ENCODE data around the gene ARFGAP1.

The ARFGAP1 gene

DNA sequence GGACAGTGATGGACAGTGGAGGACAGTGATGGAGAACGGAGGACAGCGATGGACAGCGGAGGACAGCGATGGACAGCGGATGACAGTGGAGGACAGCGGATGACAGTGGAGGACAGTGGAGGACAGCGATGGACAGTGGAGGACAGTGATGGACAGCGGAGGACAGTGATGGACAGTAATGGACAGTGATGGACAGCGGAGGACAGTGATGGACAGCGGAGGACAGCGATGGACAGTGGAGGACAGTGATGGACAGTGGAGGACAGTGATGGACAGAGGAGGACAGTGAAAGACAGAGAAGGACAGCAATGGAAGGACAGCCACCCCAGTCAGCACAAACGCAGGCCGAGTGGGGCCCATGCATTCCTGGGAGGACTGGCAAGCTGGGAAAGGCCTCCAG, 15.0 kb upstream of the ARFGAP1 start:
- Histone ChIP-seq H3K4me1 (ENCODE audit: control extremely low read depth in 1 of 4, control insufficient read depth in 4 of 4, insufficient read depth in 4 of 4, low read length in 3 of 4) (peaks cover 0 to 16% (median 6%) of the 10 kb centered on the region in 4 experiments), H3K27ac (ENCODE audit: insufficient read depth in 1 of 2, low read depth in 1 of 2, low read length in 2 of 2, poor library complexity in 1 of 2, severe bottlenecking in 2 of 2) (no peak overlapping the region), H3K36me3 (ENCODE audit: control insufficient read depth in 4 of 4, insufficient read depth in 4 of 4, low read length in 3 of 4) (no peaks in the 10 kb centered on the region), H3K4me3 (ENCODE audit: control insufficient read depth in 1 of 7, extremely low read depth in 1 of 7, insufficient read depth in 4 of 7, low read depth in 2 of 7, low read length in 6 of 7) (no peak overlapping the region), H3K27me3 (replicated peaks in 2 of 5; ENCODE audit: control insufficient read depth in 4 of 5, insufficient read depth in 5 of 5, low read length in 4 of 5) (peaks cover 7 to 96% (median 35%) of the 10 kb centered on the region in 5 experiments), H3K9me3 (ENCODE audit: control extremely low read depth in 1 of 5, control insufficient read depth in 4 of 5, insufficient read depth in 2 of 5, low read depth in 1 of 5, low read length in 4 of 5) (peaks cover 0 to 3% (median 0%) of the 10 kb centered on the region in 5 experiments)
- 97% methylated on average over 9 of the region's 13 CpGs for WGBS (ENCODE audit: insufficient coverage)
- no peak for DNase-seq
- ChIA-PET POLR2A (no interaction called here), CTCF (no interaction called here)

- whole genome bisulfite sequencing (ENCODE audit: insufficient coverage) = 66% methylated on average over 8 of the region's 8 CpGs
- ChIA-PET CTCF (interaction anchor here (1.5 kb wide), 1 partner anchor 35 kb away, joined by 3 read pairs; no protein-coding TSS in a partner anchor), POLR2A (no interaction called here)
- no peak for DNase-seq
- Histone ChIP-seq H3K4me3 (ENCODE audit: control insufficient read depth in 1 of 7, extremely low read depth in 1 of 7, insufficient read depth in 4 of 7, low read depth in 2 of 7, low read length in 6 of 7) (no peak overlapping the region), H3K36me3 (ENCODE audit: control insufficient read depth in 4 of 4, insufficient read depth in 4 of 4, low read length in 3 of 4) (no peaks in the 10 kb centered on the region), H3K27ac (ENCODE audit: insufficient read depth in 1 of 2, low read depth in 1 of 2, low read length in 2 of 2, poor library complexity in 1 of 2, severe bottlenecking in 2 of 2) (no peak overlapping the region), H3K4me1 (ENCODE audit: control extremely low read depth in 1 of 4, control insufficient read depth in 4 of 4, insufficient read depth in 4 of 4, low read length in 3 of 4) (peaks cover 0 to 8% (median 3%) of the 10 kb centered on the region in 4 experiments), H3K27me3 (replicated peaks in 2 of 5; ENCODE audit: control insufficient read depth in 4 of 5, insufficient read depth in 5 of 5, low read length in 4 of 5) (peaks cover 7 to 94% (median 33%) of the 10 kb centered on the region in 5 experiments), H3K9me3 (ENCODE audit: control extremely low read depth in 1 of 5, control insufficient read depth in 4 of 5, insufficient read depth in 2 of 5, low read depth in 1 of 5, low read length in 4 of 5) (no peaks in the 10 kb centered on the region)
These were observed 13.8 kb upstream of the ARFGAP1 start for GRCh38 chr20:63258781-63259180.

DNA sequence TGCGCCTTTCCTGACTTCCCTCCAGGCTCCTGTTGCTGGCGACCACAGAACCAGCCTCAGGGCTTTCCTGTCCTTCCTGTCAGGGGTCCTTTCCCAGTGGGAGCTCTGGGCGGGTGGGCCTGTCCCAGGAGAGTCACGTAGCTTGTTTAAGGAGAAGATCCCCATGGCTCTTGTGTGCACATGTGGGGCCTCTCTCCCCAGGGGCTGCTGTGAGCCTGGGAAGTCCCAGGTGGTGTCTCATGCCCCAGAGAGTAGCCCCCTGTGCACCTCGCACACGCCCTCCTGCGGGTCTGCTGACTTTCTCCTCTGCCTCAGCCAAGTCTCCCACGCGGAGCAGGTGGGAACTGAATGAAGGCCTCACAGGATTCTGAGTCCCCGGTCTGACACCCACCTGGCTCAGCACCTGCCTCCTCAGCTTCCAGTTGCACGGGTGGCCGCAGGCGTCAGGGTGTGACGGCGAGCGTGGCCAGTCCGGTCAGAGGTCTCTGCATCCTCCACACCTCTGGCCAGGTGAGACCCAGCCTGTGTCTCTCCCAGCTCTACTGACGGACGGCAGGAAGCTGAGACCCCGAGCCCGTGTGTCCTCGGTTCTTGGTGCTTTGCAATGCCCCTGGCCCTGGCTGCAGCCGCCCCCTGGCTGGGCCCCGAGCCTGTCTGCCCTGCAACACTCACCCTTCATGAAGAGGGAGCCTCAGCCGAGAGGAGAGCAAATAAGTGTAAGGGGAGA, 12.7 kb upstream of the ARFGAP1 start:
- Histone ChIP-seq H3K27ac (ENCODE audit: insufficient read depth in 1 of 2, low read depth in 1 of 2, low read length in 2 of 2, poor library complexity in 1 of 2, severe bottlenecking in 2 of 2) (no peak overlapping the region), H3K27me3 (replicated peaks in 2 of 5; ENCODE audit: control insufficient read depth in 4 of 5, insufficient read depth in 5 of 5, low read length in 4 of 5) (peaks cover 7 to 95% (median 30%) of the 10 kb centered on the region in 5 experiments), H3K36me3 (ENCODE audit: control insufficient read depth in 4 of 4, insufficient read depth in 4 of 4, low read length in 3 of 4) (no peaks in the 10 kb centered on the region), H3K9me3 (ENCODE audit: control extremely low read depth in 1 of 5, control insufficient read depth in 4 of 5, insufficient read depth in 2 of 5, low read depth in 1 of 5, low read length in 4 of 5) (no peaks in the 10 kb centered on the region), H3K4me3 (ENCODE audit: control insufficient read depth in 1 of 7, extremely low read depth in 1 of 7, insufficient read depth in 4 of 7, low read depth in 2 of 7, low read length in 6 of 7) (no peak overlapping the region), H3K4me1 (ENCODE audit: control extremely low read depth in 1 of 4, control insufficient read depth in 4 of 4, insufficient read depth in 4 of 4, low read length in 3 of 4) (peaks cover 0 to 2% (median under 1%) of the 10 kb centered on the region in 4 experiments)
- no peak for DNase-seq
- ChIA-PET POLR2A (no interaction called here), CTCF (interaction anchor here (0.7 to 1.1 kb wide), 2 partner anchors 8 to 36 kb away, joined by 3 read pairs; no protein-coding TSS in a partner anchor)
- WGBS (ENCODE audit: insufficient coverage) = 85% methylated on average over 24 of the region's 25 CpGs

GRCh38 chr20:63260521-63260920, 12.1 kb upstream of the ARFGAP1 start:
- Histone ChIP-seq H3K4me1 (ENCODE audit: control extremely low read depth in 1 of 4, control insufficient read depth in 4 of 4, insufficient read depth in 4 of 4, low read length in 3 of 4) (peaks cover 0 to 2% (median 0%) of the 10 kb centered on the region in 4 experiments), H3K36me3 (ENCODE audit: control insufficient read depth in 4 of 4, insufficient read depth in 4 of 4, low read length in 3 of 4) (no peaks in the 10 kb centered on the region), H3K9me3 (ENCODE audit: control extremely low read depth in 1 of 5, control insufficient read depth in 4 of 5, insufficient read depth in 2 of 5, low read depth in 1 of 5, low read length in 4 of 5) (no peaks in the 10 kb centered on the region), H3K4me3 (ENCODE audit: control insufficient read depth in 1 of 7, extremely low read depth in 1 of 7, insufficient read depth in 4 of 7, low read depth in 2 of 7, low read length in 6 of 7) (no peak overlapping the region), H3K27ac (ENCODE audit: insufficient read depth in 1 of 2, low read depth in 1 of 2, low read length in 2 of 2, poor library complexity in 1 of 2, severe bottlenecking in 2 of 2) (no peak overlapping the region), H3K27me3 (replicated peaks in 2 of 5; ENCODE audit: control insufficient read depth in 4 of 5, insufficient read depth in 5 of 5, low read length in 4 of 5) (peaks cover 7 to 95% (median 27%) of the 10 kb centered on the region in 5 experiments)
- ChIA-PET CTCF (interaction anchor here (0.7 to 1.1 kb wide), 2 partner anchors 9 to 36 kb away, joined by 3 read pairs; no protein-coding TSS in a partner anchor), POLR2A (no interaction called here)
- WGBS (ENCODE audit: insufficient coverage) = 95% methylated on average over 14 of the region's 15 CpGs
- no peak for DNase-seq

DNA sequence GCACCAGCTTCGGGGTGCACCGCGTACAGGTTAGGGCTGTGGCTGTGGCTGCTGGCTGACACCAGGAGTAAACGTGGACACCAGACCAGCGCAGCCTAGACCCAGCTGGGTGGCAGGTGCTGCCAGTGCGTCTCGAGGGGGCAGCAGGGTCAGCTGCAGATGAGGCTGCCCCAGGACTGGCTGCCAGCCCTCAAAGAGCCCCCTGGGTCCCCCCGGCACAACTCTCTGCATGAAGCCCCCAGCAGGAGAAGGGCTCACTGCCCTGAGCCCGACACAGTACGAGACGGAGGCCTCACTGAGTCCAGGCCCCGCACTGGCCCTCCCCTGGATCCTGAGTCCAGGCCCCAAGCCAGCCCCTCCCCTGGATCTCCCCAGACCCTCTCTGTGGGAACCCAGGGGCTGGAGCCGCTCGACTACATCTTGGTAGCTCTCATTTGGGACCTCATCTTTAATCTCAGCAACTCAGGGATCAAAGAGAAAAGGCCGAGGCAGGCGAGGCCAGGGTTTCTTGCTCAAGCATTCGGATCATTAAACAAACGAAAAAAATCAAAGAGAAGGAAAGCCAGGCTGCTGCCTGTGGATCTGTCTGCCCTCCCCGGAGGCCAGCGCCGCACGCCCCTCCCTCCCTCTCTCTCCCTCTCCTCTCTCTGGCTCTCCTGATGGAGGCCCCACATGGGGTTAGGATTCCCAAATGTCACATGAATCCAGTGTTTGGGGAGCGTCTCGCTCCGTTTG, 11.4 kb upstream of the ARFGAP1 start:
- no peaks in the 10 kb centered on the region for H3K36me3 ChIP-seq (ENCODE audit: control insufficient read depth in 4 of 4, insufficient read depth in 4 of 4, low read length in 3 of 4)
- H3K4me1 ChIP-seq (ENCODE audit: control extremely low read depth in 1 of 4, control insufficient read depth in 4 of 4, insufficient read depth in 4 of 4, low read length in 3 of 4) = peaks cover 0 to 2% (median 0%) of the 10 kb centered on the region in 4 experiments
- no peak for DNase-seq
- H3K27me3 ChIP-seq (replicated peaks in 2 of 5; ENCODE audit: control insufficient read depth in 4 of 5, insufficient read depth in 5 of 5, low read length in 4 of 5) = peaks cover 5 to 89% (median 24%) of the 10 kb centered on the region in 5 experiments
- ChIA-PET POLR2A (no interaction called here), CTCF (interaction anchor here (0.7 kb wide), 1 partner anchor 10 kb away, joined by 3 read pairs; no protein-coding TSS in a partner anchor)
- WGBS (ENCODE audit: insufficient coverage) = 84% methylated on average over 23 of the region's 25 CpGs
- no peaks in the 10 kb centered on the region for H3K9me3 ChIP-seq (ENCODE audit: control extremely low read depth in 1 of 5, control insufficient read depth in 4 of 5, insufficient read depth in 2 of 5, low read depth in 1 of 5, low read length in 4 of 5)
- no peak overlapping the region for H3K4me3 ChIP-seq (ENCODE audit: control insufficient read depth in 1 of 7, extremely low read depth in 1 of 7, insufficient read depth in 4 of 7, low read depth in 2 of 7, low read length in 6 of 7)
- H3K27ac ChIP-seq (ENCODE audit: insufficient read depth in 1 of 2, low read depth in 1 of 2, low read length in 2 of 2, poor library complexity in 1 of 2, severe bottlenecking in 2 of 2) = no peak overlapping the region

DNA sequence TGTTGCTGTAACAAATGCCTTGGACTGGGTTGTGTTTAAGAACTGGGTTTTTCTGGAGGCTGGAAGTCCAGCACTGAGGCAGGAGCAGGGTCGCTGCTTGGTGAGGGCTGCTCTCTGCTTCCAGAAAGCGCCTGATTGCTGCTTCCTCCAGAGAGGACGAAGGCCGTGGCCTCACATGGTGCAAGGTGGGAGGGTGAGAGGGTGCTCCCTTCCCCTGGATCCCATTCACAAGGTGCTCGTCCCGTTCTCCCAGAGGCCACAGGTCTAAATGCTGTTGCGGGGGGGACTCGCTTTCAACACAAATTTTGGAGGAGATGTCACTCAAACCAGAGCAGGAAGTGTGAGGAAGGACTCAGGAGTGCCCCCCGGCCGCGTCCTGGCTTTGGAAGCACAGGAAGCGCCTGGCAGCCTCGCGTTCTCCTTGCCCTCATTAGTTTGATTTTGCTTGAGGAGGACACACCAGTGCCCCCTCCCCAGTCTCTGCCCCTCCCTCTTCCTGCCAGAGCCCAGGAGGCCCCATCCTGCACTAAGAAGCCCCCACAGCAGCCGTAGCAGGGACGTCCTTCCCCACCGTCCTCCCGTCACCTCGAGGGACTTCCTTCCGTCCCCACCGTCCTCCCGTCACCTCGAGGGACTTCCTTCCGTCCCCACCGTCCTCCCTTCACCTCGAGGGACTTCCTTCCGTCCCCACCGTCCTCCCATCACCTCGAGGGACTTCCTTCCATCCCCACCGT, 10.7 kb upstream of the ARFGAP1 start:
- POLR2A ChIA-PET = no interaction called here

More for the DNA sequence above, 10.7 kb upstream of the ARFGAP1 start:
- Histone ChIP-seq H3K27ac (ENCODE audit: insufficient read depth in 1 of 2, low read depth in 1 of 2, low read length in 2 of 2, poor library complexity in 1 of 2, severe bottlenecking in 2 of 2) (no peak overlapping the region), H3K36me3 (ENCODE audit: control insufficient read depth in 4 of 4, insufficient read depth in 4 of 4, low read length in 3 of 4) (no peaks in the 10 kb centered on the region), H3K9me3 (ENCODE audit: control extremely low read depth in 1 of 5, control insufficient read depth in 4 of 5, insufficient read depth in 2 of 5, low read depth in 1 of 5, low read length in 4 of 5) (no peaks in the 10 kb centered on the region), H3K4me3 (ENCODE audit: control insufficient read depth in 1 of 7, extremely low read depth in 1 of 7, insufficient read depth in 4 of 7, low read depth in 2 of 7, low read length in 6 of 7) (no peak overlapping the region), H3K27me3 (replicated peaks in 2 of 5; ENCODE audit: control insufficient read depth in 4 of 5, insufficient read depth in 5 of 5, low read length in 4 of 5) (peaks cover 3 to 84% (median 18%) of the 10 kb centered on the region in 5 experiments), H3K4me1 (ENCODE audit: control extremely low read depth in 1 of 4, control insufficient read depth in 4 of 4, insufficient read depth in 4 of 4, low read length in 3 of 4) (peaks cover 0 to 2% (median 0%) of the 10 kb centered on the region in 4 experiments)
- CTCF ChIA-PET = no interaction called here
- no peak for DNase-seq
- 6% methylated on average over 21 of the region's 30 CpGs for WGBS (ENCODE audit: insufficient coverage)
